Stimulated activated CD4-positive, alpha-beta T cell treated with anti-CD3 and anti-CD28 coated beads, Interleukin-4, amount 100 ng/mL, for 48 hours (primary cell): ENCODE results near the gene VPS39.

ENCODE experiments used
- DNase-seq, 2 donors: peaks; one replicate each; pipeline ENCODE4 v3.0.0-alpha.2; 2020; ENCODE audit warnings: low read depth in 2 of 2

Gene VPS39

GRCh38 chr15:42130246-42130986 lies 77.7 kb downstream of the VPS39 start:
- DNase-seq, result no peak

- no peak for DNase-seq
Measured at GRCh38 chr15:42129364-42129763, 78.7 kb downstream of the VPS39 start.

- no peak for DNase-seq
Measured at GRCh38 chr15:42128476-42128875, 79.6 kb downstream of the VPS39 start.

- DNase-seq, result no peak
Measured at GRCh38 chr15:42123546-42123945, 84.6 kb downstream of the VPS39 start.

GRCh38 chr15:42121682-42122081 lies 86.4 kb downstream of the VPS39 start:
- DNase-seq, result no peak

GRCh38 chr15:42121021-42121420 lies 87.1 kb downstream of the VPS39 start:
- DNase-seq, result no peak

GRCh38 chr15:42120285-42120684 lies 87.8 kb downstream of the VPS39 start:
- no peak for DNase-seq

GRCh38 chr15:42119446-42119760 lies 88.7 kb downstream of the VPS39 start:
- no peak for DNase-seq

GRCh38 chr15:42118650-42119445 lies 89.3 kb downstream of the VPS39 start:
- DNase-seq, result no peak

- no peak for DNase-seq
Measured at GRCh38 chr15:42111924-42112323, 96.2 kb downstream of the VPS39 start.

GRCh38 chr15:42110367-42110766 lies 97.7 kb downstream of the VPS39 start:
- no peak for DNase-seq

- DNase-seq, result no peak
Measured at GRCh38 chr15:42108806-42109205, 99.3 kb downstream of the VPS39 start.
